Activated CD4-positive, alpha-beta memory T cell treated with anti-CD3 and anti-CD28 coated beads, Interleukin-2, amount 10 ng/mL, durations not matched to agents 7 days and 5 days (primary cell): ENCODE measurements around the gene SYT1. TPM values are rescaled to one million over a fixed set of nuclear protein-coding genes. Genes with fewer than 3 reads are reported as not detected.

Source experiments
- CTCF ChIA-PET: fragments of 350-600 bp; sonication (Branson Sonifier 250); formaldehyde crosslinking; loops from one replicate; lab custom pipeline; 2021; ENCODE audit warnings: antibody characterized with exemption, inconsistent platforms; lab: Charles Lee
- POLR2A ChIA-PET: fragments of 350-600 bp; sonication (Branson Sonifier 250); formaldehyde crosslinking; loops from one replicate; lab custom pipeline; 2021; ENCODE audit warnings: antibody characterized with exemption; lab: Charles Lee
- DNase-seq: peaks from one replicate; pipeline ENCODE4 v3.0.0-alpha.2; 2020
- H3K27ac Mint-ChIP-seq: one replicate; pipeline ENCODE4 v1.8.0; 2021; ENCODE audit warnings: mild to moderate bottlenecking, mixed read lengths
- H3K27me3 Mint-ChIP-seq: one replicate; pipeline ENCODE4 v1.8.0; 2021; ENCODE audit warnings: mixed read lengths
- H3K36me3 Mint-ChIP-seq: one replicate; pipeline ENCODE4 v1.8.0; 2021; ENCODE audit warnings: low read depth, mixed read lengths
- H3K4me1 Mint-ChIP-seq: one replicate; pipeline ENCODE4 v1.8.0; 2021; ENCODE audit warnings: mixed read lengths
- H3K4me3 Mint-ChIP-seq: one replicate; pipeline ENCODE4 v1.8.0; 2021; ENCODE audit warnings: mild to moderate bottlenecking, mixed read lengths
- H3K9me3 Mint-ChIP-seq: one replicate; pipeline ENCODE4 v1.8.0; 2021; ENCODE audit warnings: mixed read lengths
- total RNA-seq, 2 experiments: library from RNA; stranded (reverse); gene quantifications; one replicate each; pipeline ENCODE4 v1.2.3, GENCODE V29; 2021

The SYT1 gene
- total RNA-seq, 2 experiments from 2014 or later, result not detected

DNA sequence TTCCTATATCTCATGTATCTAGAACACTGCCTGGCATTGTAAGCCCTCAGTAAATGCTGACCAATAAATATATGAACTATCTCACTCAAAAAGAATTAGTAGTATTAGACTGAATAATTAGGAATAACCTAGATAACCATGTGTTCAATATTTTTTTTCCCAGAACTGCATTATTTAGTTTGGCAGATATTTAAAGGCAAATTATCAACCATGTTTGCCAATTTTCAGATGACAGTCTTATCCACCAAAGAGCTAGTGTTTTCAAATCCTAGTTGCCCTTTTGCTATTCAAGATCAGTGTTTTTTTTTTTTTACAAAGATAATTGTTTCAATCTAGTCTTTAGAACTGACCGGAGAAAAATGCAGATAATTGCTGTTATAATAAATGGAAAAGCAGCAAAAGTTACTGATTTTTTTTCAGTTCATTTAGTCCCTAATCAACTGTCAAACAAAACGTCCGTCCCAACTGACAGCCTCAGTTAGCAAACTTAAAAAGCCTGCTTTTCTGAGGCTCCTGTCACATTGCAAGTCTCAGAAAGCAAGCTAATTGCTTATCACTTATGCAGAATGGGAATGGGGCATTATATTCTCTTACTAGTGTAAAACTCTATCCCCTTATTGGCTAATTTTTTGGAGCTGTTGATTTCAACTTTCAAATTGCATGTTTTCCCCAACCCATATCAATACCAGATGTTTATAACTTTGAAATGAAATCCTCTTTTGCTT is 623.0 kb downstream of the SYT1 start:
- Mint-ChIP-seq H3K27me3 (no peaks in the 10 kb centered on the region), H3K36me3 (no peaks in the 10 kb centered on the region)
- POLR2A ChIA-PET, result no interaction called here

More for the DNA sequence above, 623.0 kb downstream of the SYT1 start:
- Mint-ChIP-seq H3K9me3 (no peaks in the 10 kb centered on the region), H3K4me3 (no peak overlapping the region), H3K4me1 (no peaks in the 10 kb centered on the region), H3K27ac (no peak overlapping the region)
- CTCF ChIA-PET, result no interaction called here
- no peak for DNase-seq
